ENCODE measurements around the gene CTSW.
"Not testable (repeated sequence)": the region's sequence is repeated elsewhere in the genome, so short reads cannot be mapped to it uniquely, and the experiment has no call there.

GRCh38 chr11:65892137-65892540 is 12.5 kb downstream of the CTSW start:
- TF ChIP-seq CTCF, POLR2A (IDR thresholded peaks at IDR 0.05): not testable (repeated sequence)

All from thyroid gland (tissue), 4 donors.